GM12891 (cell line): ENCODE results near the gene SPATA16. TPM values are rescaled to one million over a fixed set of nuclear protein-coding genes. Genes with fewer than 3 reads are reported as not detected.
"Not testable (repeated sequence)": the region's sequence is repeated elsewhere in the genome, so short reads cannot be mapped to it uniquely, and the experiment has no call there.

Experiments used
- DNase-seq: peaks from one replicate; pipeline ENCODE4 v3.0.0; 2011; ENCODE audit warnings: low spot score; ENCODE audit not compliant: insufficient read length
- FAIRE-seq: peaks from 2 replicates; lab custom pipeline; 2011; peaks lifted over from hg19 to GRCh38; lab: Jason Lieb, UNC
- PAX5 ChIP-seq: IDR thresholded peaks from 2 replicates; pipeline ENCODE4 v1.6.1; 2011; ENCODE audit warnings: low read length, moderate library complexity, mild to moderate bottlenecking; ENCODE audit not compliant: insufficient read depth, severe bottlenecking
- POLR2A ChIP-seq: IDR thresholded peaks from 2 replicates; pipeline ENCODE4 v1.6.1; 2011; ENCODE audit warnings: low read depth, low read length, control low read depth
- POLR2AphosphoS5 ChIP-seq: IDR thresholded peaks from 2 replicates; pipeline ENCODE4 v1.6.1; 2011; ENCODE audit warnings: low read depth, low read length, control low read depth
- POU2F2 ChIP-seq: IDR thresholded peaks from 2 replicates; pipeline ENCODE4 v1.6.1; 2011; ENCODE audit warnings: low read depth, mild to moderate bottlenecking, control low read depth, low read length, moderate library complexity
- SPI1 ChIP-seq: IDR thresholded peaks from 2 replicates; pipeline ENCODE4 v1.6.1; 2011; ENCODE audit warnings: low read depth, low read length, control low read depth
- TAF1 ChIP-seq: IDR thresholded peaks from 2 replicates; pipeline ENCODE4 v1.6.1; 2011; ENCODE audit warnings: low read depth, low read length, control low read depth
- polyA plus RNA-seq: library from polyadenylated mRNA; unstranded; fragments of >200 nt; gene quantifications from one replicate; pipeline ENCODE4 v1.2.1, GENCODE V29; 2012; ENCODE audit warnings: low read depth, missing spikeins, inconsistent platforms; ENCODE audit not compliant: missing spikeins

Gene SPATA16
- not detected for polyA plus RNA-seq

DNA sequence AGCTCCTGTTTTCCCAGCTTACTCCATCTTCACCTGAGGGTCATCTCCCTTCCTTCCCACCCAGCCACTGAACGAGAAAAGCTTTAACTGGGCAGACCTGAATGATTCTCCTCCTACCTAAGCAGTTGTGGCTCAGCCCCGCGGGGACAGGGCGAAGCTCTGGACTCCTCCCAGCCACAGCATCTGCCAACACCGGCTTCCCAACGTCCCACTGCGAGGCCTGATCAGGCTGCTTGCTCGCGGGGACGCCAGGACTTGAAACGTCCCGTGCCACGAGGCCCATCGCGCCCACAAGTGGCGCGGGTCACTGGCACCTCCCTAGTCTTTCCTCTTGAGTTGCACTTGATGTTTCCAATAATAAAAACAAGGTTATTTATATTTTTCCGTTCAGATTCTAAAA is at the start of gene SPATA16:
SPATA16 (minus strand) TSS at position 250 of the 400 bp plus-strand sequence. CDS start 23,504 bp downstream, outside the sequence.
- TF ChIP-seq POLR2AphosphoS5 (no peak), POU2F2 (no peak), TAF1 (no peak), POLR2A (no peak), SPI1 (no peak), PAX5 (no peak)
- DNase-seq (no peak), FAIRE-seq (no peak)

DNA sequence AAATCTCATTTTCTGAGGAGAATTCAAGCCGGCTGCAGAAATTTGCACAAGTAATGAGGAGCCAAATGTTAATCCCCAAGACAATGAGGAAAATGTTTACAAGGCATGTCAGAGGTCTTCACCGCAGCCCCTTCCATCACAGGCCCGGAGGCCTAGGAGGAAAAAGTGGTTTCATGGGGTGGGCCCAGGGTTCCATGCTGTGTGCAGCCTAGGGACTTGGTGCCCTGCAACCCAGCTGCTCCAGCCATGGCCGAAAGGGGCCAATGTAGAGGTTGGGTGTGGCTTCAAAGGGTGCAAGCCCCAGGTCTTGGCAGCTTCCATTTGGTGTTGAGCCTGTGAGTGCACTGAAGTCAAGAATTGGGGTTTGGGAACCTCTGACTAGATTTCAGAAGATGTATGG is 42.0 kb upstream of the SPATA16 start:
- DNase-seq, FAIRE-seq: not testable (repeated sequence)

DNA sequence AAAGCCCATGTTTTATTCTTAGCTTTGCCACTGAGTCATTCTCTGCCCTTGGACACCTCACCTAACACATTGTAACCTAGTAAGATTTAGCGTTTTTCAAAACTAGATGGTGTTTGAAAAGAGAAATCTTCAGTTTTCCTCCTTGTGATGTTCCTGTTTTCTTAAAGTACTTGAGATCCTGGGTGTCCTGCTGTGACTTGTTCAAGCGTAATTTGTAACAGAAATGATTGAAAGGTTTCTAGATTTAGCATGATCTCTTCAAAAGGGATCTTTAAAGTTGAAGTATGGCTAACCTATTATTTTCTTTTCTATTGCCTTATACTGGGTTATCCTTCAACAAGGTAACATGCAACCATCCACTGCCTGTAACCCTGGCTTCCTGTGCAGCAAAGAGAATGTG is 32.6 kb upstream of the SPATA16 start:
- TF ChIP-seq TAF1 (no peak), POU2F2 (no peak), POLR2A (no peak), SPI1 (no peak)
- DNase-seq = no peak
- FAIRE-seq = no peak

- FAIRE-seq, DNase-seq: not testable (repeated sequence)
Measured at GRCh38 chr3:173159139-173159538, 18.1 kb upstream of the SPATA16 start.

- not testable (repeated sequence) for FAIRE-seq, DNase-seq
Measured at GRCh38 chr3:173156533-173156932, 15.5 kb upstream of the SPATA16 start.

GRCh38 chr3:173153631-173154030 is 12.6 kb upstream of the SPATA16 start:
- TF ChIP-seq POLR2AphosphoS5 (no peak), PAX5 (no peak), POLR2A (no peak)
- no peak for FAIRE-seq
- no peak for DNase-seq

GRCh38 chr3:173139420-173139819 is 1.6 kb downstream of the SPATA16 start:
- no peak for DNase-seq

GRCh38 chr3:173138026-173138425 is 3.0 kb downstream of the SPATA16 start:
- TF ChIP-seq POU2F2 = no peak
- TF ChIP-seq POLR2A = no peak
- TF ChIP-seq POLR2AphosphoS5 = no peak
- TF ChIP-seq TAF1 = no peak
- FAIRE-seq (no peak), DNase-seq (no peak)

More at GRCh38 chr3:173139420-173139819, 1.6 kb downstream of the SPATA16 start:
- no peak for TF ChIP-seq POLR2AphosphoS5
- TF ChIP-seq POU2F2 = no peak
- no peak for TF ChIP-seq PAX5
- TF ChIP-seq POLR2A = no peak
- TF ChIP-seq SPI1 = no peak
- no peak for TF ChIP-seq TAF1
- FAIRE-seq = no peak

DNA sequence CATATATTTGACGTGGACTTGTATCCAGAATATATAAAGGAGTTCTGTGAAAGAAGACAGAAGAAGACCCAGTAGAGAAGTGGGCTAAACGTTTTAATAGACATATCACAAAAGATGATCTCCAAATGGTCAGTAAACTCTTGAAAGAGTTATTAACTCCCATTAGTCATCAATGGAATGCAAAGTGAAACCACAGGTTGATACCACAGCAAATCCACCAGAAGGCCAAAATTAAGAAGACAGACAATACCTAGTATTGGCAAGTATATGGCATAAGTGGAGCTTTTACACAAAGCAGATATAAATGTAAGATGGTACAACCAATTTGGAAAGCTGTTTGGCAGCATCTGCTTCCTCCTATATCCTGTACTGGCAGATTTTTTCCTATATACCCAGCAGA is 6.0 kb downstream of the SPATA16 start:
- no peak for TF ChIP-seq POLR2AphosphoS5
- no peak for TF ChIP-seq PAX5
- no peak for TF ChIP-seq TAF1
- no peak for TF ChIP-seq POLR2A
- no peak for TF ChIP-seq POU2F2
- TF ChIP-seq SPI1 = no peak
- FAIRE-seq = no peak

GRCh38 chr3:173128633-173129032 is 12.4 kb downstream of the SPATA16 start:
- no peak for FAIRE-seq
- no peak for DNase-seq
- TF ChIP-seq POU2F2 (no peak), PAX5 (no peak), POLR2AphosphoS5 (no peak), SPI1 (no peak), TAF1 (no peak), POLR2A (no peak)

More for the DNA sequence above, 6.0 kb downstream of the SPATA16 start:
- DNase-seq = no peak

GRCh38 chr3:173111321-173111720 is 29.7 kb downstream of the SPATA16 start:
- DNase-seq = no peak
- FAIRE-seq = no peak
- TF ChIP-seq POU2F2 (no peak), TAF1 (no peak), POLR2A (no peak), PAX5 (no peak), POLR2AphosphoS5 (no peak), SPI1 (no peak)
